ENCODE measurements around the gene NXPE3. TPM values are rescaled to one million over a fixed set of nuclear protein-coding genes. Genes with fewer than 3 reads are reported as not detected.
A peak's percentile ranks its signal among the peaks of the same experiment; 100 is the strongest.

The NXPE3 gene
- total RNA-seq, 6 experiments from 2014 or later = 0.75 to 2.9 (median 1.7) TPM

- peak; percentile 51 to 76 (median 66) for DNase-seq
- Histone ChIP-seq H3K4me3 (peak overlapping the region; percentile 79 to 88 (median 80)), H3K27me3 (no peaks in the 10 kb centered on the region), H3K9me3 (no peaks in the 10 kb centered on the region), H3K27ac (peak overlapping the region; percentile 98 to 100 (median 98)), H3K4me1 (peaks cover 0 to 43% (median 15%) of the 10 kb centered on the region in 4 donors), H3K36me3 (peaks cover 11 to 29% (median 28%) of the 10 kb centered on the region in 4 donors)
- peak; percentile 0 to 26 (median 16) for ATAC-seq
- intact Hi-C loops (cut with DNase I) = no loop called here
- TF ChIP-seq CTCF (IDR thresholded peaks at IDR 0.05) = no peak
- no peak for TF ChIP-seq POLR2A (IDR thresholded peaks at IDR 0.05)
- WGBS (ENCODE audit: insufficient coverage, low coverage, low lambda C conversion rate, missing lambda C conversion rate) = 0% methylated on average over 22 of the region's 67 CpGs
Observed at GRCh38 chr3:101849714-101850245, 70.8 kb downstream of the NXPE3 start.

- peak overlapping the region; percentile 98 to 100 (median 98) for H3K27ac ChIP-seq
- TF ChIP-seq CTCF (IDR thresholded peaks at IDR 0.05) (no peak), POLR2A (IDR thresholded peaks at IDR 0.05) (peak; percentile 42)
- no peaks in the 10 kb centered on the region for H3K9me3 ChIP-seq
- peaks cover 0 to 50% (median 15%) of the 10 kb centered on the region in 4 donors for H3K4me1 ChIP-seq
- no peak for ATAC-seq
- peak overlapping the region; percentile 79 to 88 (median 80) for H3K4me3 ChIP-seq
- H3K36me3 ChIP-seq = peaks cover 11 to 36% (median 35%) of the 10 kb centered on the region in 4 donors
- intact Hi-C loops (cut with DNase I) = no loop called here
- 0% methylated on average over 19 of the region's 19 CpGs for WGBS (ENCODE audit: insufficient coverage, low coverage, low lambda C conversion rate, missing lambda C conversion rate)
- H3K27me3 ChIP-seq = no peaks in the 10 kb centered on the region
- DNase-seq = no peak
Observed at GRCh38 chr3:101850246-101851051, 71.4 kb downstream of the NXPE3 start.

GRCh38 chr3:101851072-101851770 lies 72.2 kb downstream of the NXPE3 start:
- Histone ChIP-seq H3K27ac (peak overlapping the region; percentile 98 to 100 (median 98)), H3K36me3 (peaks cover 11 to 44% (median 43%) of the 10 kb centered on the region in 4 donors), H3K9me3 (no peaks in the 10 kb centered on the region), H3K4me1 (peaks cover 0 to 51% (median 15%) of the 10 kb centered on the region in 4 donors), H3K4me3 (peak overlapping the region; percentile 79 to 88 (median 80)), H3K27me3 (no peaks in the 10 kb centered on the region)
- TF ChIP-seq POLR2A (IDR thresholded peaks at IDR 0.05) (no peak), CTCF (IDR thresholded peaks at IDR 0.05) (peak in 1 of 4 donors; percentile 3)
- WGBS (ENCODE audit: insufficient coverage, low coverage, low lambda C conversion rate, missing lambda C conversion rate) = under 1% methylated on average over 5 of the region's 5 CpGs
- ATAC-seq = no peak
- intact Hi-C loops (cut with DNase I) = no loop called here
- DNase-seq = no peak

- ATAC-seq (no peak), DNase-seq (no peak)
- WGBS (ENCODE audit: insufficient coverage, low coverage, low lambda C conversion rate, missing lambda C conversion rate) = 18% methylated on average over 6 of the region's 6 CpGs
- Histone ChIP-seq H3K4me3 (peak overlapping the region; percentile 79 to 88 (median 80)), H3K36me3 (peaks cover 11 to 52% (median 51%) of the 10 kb centered on the region in 4 donors), H3K4me1 (peaks cover 0 to 56% (median 15%) of the 10 kb centered on the region in 4 donors), H3K9me3 (no peaks in the 10 kb centered on the region), H3K27ac (peak overlapping the region; percentile 98 to 100 (median 98)), H3K27me3 (no peaks in the 10 kb centered on the region)
- intact Hi-C loops (cut with DNase I) = no loop called here
- TF ChIP-seq CTCF (IDR thresholded peaks at IDR 0.05) (no peak), POLR2A (IDR thresholded peaks at IDR 0.05) (no peak)
Observed at GRCh38 chr3:101851850-101852714, 73.1 kb downstream of the NXPE3 start.
